GM18526 (cell line): Measurements from ENCODE around the gene PIK3R3.

Experiments
- POLR2A ChIP-seq: IDR thresholded peaks from 3 replicates; pipeline ENCODE4 v1.6.1; 2011; ENCODE audit not compliant: insufficient read length; ENCODE audit errors: extremely low read depth

The PIK3R3 gene

DNA sequence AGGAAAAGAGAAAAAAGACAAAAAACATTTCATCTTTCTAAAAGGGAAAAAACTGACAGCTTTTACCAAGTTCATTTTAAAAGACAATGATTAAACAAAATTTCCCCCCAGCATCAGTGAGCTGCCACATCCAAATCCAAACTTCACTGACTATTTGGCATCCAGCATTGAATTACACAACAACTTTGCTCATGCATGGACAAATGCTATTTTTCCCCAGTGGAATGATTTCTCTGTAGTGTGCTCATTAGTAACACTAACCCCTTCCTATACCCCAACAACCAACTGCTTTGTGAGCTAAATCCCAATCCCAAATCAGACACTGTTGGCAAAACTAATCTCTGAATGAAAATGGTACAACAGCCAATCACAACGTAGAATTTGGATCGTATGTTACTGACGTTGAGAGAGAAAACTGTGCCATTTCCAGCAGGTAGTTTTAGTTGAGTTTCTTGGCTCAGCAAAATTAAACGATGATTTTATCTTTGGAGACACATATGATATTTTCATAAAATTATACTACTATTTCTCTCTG is 37.9 kb downstream of the PIK3R3 start:
- no peak for TF ChIP-seq POLR2A

DNA sequence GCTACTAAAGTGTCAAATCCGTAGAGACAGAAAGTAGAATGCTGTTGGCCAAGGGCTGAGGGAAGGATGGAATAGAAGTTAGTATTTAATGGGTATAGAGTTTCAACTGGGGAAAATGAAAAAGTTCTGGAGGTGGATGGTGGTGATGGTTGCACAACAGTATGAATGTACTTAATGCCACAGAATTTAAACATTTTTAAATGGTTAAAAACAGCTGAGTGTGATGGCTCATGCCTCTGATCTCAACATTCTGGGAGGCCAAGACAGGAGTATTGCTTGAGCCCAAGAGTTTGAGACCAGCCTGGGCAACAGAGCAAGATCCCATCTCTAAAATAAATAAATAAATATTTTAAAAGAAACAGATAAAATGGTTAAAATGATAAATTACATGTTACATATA is 44.5 kb downstream of the PIK3R3 start:
- TF ChIP-seq POLR2A: no peak

DNA sequence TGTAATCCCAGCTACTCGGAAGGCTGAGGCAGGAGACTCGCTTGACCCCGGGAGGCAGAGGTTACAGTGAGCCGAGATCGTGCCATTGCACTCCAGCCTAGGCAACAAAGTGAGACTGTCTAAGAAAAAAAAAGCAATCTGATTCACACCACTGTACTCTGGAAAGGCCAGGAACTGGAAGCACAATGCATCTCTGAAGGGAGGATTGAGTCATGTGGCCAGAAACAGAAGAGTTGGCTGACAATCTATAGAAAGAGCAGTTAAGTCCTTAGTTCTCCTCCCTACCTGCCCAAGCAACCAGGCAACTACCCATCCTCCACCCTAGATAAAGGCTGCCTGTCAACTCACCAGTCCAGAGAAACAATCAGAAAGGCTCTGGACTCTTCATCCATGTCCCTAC is 45.9 kb downstream of the PIK3R3 start:
- no peak for TF ChIP-seq POLR2A

DNA sequence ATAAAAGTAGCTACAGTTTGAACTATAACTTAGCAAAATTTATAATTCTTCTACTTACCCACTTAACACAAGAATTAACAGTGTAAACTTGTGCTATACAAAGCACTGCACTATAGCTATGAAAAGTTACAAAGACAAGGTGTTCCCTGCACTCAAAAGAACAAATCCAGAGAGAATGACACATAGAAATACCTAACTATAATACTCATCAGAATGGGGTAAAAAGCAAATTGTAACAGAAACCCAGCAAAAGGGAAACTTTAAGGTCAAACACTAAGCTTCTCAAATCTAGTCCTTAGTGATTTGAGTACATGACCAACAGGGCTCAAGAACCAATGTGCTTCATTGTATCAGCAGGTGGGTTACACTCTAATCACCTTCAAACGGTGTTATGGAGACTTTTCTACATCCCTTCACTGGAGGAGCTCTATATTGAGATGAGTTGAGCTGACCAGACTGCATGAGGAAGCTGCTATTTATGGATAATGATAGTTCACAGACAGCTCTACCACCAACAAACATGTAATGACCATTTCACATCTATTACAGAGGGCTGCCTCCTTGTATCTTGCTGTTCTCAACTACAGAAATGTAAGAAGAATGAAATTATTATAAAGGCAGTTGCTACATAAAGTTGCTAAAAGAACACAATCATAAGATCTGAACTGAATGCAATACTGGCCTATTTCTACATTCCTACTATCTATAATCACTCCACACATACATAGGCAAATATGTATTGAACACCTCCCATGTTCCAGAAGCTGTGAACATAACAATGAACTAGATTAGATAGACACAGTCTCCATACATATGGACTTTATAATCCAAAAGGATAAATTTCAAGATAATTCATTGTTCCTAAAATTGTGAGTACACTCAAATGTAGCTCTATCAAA is 47.6 kb downstream of the PIK3R3 start:
- TF ChIP-seq POLR2A: no peak

DNA sequence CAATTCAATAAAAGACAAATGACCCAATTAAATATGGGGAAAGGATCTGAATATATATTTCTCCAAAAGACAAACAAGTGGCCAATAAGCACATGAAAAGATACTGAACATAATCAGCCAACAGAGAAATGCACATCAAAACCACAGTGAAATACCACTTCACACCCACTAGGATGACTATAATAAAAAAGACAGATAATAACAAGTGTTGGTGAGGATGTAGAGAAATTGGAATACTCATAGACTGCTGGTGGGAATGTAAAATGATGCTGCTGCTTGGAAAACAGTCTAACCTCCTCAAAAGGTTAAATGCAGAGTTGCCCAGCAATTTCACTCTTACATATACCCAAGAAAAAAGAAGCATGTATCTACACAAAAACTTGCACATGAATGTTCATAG is 48.9 kb downstream of the PIK3R3 start:
- TF ChIP-seq POLR2A: no peak

DNA sequence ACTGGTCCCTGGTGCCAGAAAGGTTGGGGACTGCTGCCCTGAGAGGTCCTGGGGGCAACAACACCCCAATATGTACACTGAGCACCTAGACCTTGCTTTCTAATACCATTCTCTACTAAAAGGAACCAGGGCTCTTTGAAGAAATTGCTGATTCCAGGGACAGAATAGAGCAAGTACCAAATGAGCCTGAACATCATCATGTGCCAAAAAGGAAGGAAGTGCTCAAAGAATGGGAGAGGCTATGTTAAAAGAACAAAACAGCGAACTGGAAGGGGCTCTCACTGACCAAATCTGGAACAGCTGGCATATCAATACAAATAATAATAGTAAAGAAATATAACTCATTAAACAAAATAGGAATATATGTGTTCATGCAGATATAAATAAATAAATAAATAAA is 50.8 kb downstream of the PIK3R3 start:
- TF ChIP-seq POLR2A: no peak

DNA sequence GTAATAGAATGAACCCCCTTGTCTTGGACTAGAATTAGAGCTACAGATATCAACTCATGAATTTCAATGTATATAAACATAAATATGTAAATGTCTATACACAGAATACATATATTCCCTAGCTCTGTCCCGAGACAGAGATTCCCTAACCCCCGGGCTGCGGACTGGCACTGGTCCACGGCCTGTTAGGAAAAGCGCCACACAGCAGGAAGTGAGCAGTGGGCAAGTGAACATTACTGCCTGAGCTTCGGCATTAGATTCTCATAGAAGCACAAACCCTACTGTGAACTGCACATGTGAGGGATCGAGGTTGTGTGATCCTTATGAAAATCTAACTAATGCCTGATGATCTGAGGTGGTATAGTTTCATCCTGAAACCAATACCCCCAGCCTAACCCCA is 51.2 kb downstream of the PIK3R3 start:
- TF ChIP-seq POLR2A: no peak

DNA sequence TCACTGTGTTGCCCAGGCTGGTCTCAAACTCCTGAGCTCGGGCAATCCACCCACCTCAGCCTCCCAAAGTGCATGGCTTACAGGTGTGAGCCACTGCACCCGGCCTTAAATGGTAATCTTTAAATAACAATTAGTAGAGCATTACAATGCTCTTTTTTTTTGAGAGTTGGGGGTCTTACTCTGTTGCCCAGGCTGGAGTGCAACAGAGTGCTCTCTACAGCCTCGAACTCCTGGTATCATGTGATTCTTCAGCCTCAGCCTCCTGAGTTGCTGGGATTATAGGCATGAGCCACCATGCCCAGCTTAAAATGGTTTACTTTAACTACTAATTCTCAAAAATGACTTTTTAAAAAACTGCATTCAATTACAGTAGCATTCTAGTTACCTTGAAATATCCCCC is 52.2 kb downstream of the PIK3R3 start:
- no peak for TF ChIP-seq POLR2A

DNA sequence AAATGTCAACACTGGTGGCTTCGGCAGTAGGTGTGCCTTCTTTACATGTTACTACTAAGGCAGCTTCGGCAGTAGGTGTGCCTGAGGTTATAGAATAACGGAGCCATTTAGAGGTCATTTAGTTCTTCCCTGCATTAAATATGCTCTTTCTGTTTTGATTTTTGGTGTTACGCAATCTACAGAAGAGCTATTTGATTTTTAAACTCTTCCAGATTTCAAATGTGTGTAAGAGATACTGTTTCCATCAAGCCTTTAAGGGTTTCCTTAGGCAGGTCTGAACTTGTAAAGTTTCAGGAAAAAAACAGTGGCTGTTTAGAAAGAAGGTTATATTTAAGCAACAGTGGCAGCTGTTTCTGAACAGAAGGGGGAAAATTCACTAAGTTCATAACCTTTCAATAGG is 54.8 kb downstream of the PIK3R3 start:
- no peak for TF ChIP-seq POLR2A

DNA sequence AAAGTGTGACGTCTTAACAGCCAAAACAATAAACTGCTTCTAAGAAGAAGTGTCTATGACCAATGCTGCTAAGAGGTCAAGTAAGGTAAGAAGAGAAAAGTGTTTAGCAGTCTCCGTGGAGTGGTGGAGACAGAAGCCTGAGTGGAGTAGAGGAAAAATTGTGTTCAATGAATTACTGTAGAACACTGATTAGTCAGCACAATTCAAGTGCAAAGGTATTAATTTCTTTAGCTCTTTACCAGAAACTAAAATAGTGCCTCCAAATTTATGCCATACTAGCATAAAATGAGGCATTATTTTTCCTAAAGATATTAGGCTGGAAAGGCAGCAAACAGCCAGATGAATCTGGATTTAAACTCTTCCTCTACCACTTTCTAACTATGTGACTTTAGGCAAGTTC is 56.1 kb downstream of the PIK3R3 start:
- TF ChIP-seq POLR2A: no peak

DNA sequence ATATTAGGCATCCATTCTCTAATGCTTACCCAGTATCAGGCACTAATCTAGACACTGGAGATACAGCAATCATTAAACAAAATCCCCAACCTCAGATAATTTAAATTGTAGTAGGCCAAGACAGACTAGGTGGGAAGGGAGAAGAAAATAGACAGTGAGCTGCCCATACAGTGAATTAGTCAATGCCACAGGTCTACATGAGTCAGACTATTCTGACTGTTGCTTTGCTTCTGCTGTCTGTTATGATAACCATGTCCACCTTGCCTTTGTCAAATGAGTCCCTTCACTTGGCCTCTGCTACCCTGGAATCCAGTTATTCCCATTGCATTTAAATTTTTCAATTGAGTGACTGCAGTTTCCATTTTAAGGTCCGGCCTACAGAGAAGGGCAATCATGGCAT is 59.5 kb downstream of the PIK3R3 start:
- no peak for TF ChIP-seq POLR2A

DNA sequence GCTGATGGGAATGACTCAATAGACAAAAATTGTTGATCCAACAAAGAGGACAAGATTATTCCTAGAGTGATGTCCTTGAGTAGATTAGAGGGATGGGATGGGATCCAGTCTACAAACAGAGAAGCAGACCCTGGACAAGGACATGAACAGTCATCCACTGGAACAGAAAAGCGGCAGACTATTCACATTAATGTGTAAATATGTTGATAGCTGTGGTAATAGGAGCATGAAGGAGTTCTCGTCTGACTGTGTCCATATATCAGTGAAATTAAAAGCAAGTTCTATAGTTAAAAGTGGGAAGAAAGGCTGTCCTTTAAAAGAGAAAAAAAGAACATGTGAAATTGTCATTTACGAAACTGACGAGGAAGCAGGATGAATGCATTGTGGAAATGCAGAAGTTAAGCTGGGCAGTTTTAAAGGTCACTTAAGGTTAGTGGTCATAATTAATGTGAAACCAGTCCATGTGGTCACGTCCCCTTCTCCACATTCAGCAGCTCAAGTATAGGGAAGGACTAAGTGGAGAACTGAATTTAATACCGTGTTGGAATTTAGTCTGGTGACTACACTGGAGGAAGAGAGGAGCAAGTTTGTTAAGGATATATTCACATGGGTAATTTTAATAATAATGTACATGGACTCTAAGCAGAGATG is 62.1 kb downstream of the PIK3R3 start:
- TF ChIP-seq POLR2A: no peak

DNA sequence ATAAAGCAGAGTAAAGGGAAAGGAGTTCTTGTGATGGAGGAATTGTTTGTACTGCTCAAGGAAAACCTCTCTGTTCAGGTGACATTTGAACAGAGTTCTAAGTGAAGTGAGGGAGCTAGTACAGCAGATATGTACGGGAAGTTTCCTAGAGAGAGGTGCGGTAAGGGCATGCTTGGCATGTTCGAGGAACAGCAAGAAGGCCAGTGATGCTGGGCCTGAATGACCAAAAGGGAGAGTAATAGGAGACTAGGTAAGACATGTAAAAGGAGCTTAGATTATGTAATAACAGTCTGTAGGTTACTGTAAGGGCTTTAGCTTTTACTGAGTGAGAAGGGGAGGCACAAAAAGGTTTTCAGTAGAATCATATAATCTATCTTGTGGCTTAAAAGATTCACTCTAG is 63.9 kb downstream of the PIK3R3 start:
- TF ChIP-seq POLR2A: no peak

DNA sequence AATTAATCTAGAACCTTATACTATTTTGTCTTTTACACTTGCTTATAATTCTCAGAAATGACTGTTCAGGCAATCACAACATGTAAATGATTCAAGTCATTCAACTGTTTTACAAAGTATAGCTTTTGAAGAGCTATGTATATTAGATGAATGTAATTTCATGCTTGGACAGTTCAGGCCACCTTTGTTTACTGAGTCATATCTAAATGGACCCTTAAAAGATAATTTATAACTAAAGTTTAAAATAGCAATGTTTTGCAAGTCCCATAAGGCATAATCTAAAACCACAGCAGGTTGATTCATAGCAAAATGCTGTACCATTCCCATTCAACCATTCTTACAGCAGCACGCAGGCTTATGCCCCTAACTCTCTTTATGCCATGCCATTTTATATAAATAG is 64.8 kb downstream of the PIK3R3 start:
- no peak for TF ChIP-seq POLR2A

DNA sequence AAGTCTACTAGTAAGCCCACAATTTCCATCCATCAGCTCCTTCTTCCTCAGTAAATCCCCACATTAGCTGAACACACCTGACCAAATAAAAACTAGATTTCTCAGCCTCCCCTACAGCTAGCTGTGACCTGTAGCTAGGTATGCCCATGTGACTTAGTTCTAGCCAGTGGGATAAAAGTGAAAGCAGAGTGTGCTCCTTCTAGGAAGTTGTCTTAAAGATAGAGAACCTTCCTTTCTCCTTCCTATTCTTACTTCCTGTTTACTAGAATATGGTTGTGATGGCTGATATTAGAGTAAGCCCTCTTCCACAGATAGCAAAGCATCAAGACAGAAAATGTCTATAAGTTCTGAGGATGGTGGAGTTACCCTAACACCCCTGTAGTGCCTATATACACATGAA is 67.0 kb downstream of the PIK3R3 start:
- TF ChIP-seq POLR2A: no peak

DNA sequence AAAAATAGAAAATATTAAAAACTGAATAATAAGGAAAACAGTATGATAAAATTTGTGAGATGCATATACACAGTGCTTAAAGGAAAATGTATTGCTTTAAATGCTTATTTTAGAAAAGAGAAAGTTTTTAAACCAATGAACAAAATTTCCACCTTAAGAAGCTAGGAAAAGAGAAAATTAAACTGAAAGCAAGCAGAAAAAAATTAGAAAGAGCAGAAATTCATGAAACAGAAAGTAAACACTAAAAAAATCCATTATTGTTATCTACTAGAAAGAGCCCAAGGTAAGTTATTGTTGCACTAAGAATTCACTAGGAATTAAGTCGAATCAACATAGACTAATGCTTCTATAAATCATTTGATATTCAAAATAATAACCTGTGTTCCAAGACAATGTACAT is 67.7 kb downstream of the PIK3R3 start:
- TF ChIP-seq POLR2A: no peak

DNA sequence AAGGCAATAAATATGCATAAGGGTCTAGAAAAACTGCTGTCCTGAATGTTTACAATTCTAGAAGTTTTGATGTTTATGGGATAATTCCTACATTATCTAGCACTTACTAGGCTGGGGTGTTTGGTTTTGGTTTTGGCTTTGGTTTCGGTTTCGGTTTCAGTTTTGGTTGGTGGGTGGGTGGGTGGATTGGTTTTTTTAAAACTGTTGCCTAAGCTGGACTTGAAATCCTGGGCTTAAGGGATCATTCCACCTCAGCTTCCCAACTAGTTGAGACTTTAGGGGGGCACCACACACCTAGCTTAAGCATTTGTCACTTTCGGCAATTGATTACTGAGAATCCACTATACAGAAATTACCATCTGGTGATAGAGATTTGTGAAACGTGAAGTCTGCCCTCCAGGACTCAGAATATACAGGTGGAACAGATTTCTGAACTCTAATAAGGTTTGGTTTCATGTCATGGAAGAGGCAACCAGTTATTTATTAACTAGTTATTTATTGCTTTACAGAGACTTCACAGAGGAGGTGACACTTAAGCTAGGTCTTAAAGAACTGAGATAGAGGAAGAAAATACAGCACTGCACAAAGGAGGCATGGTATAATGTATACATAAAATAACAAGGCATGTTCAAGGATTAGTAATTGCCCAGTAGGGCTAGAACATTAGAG is 69.6 kb downstream of the PIK3R3 start:
- TF ChIP-seq POLR2A: no peak

DNA sequence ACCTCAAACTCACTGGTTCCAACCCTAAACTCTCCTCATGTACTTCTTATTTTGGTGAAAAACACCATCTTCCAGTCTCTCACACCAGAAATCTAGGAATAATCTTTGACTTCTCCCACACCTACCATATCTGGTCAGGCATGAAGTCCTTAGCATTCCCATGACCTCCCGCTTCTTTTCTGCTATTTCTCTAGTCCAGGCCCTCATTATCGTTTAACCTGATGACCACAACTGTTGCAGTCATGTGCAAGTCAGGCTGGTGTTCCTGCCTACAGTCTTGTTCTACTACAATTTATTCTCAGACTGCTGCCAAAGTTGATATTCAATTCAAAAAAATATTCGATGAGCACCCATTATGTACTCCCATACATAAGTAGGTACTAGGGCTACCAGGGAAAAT is 71.3 kb downstream of the PIK3R3 start:
- TF ChIP-seq POLR2A: no peak
